ENCODE measurements around the gene PI16.
A peak's percentile ranks its signal among the peaks of the same experiment; 100 is the strongest.

PI16 gene

DNA sequence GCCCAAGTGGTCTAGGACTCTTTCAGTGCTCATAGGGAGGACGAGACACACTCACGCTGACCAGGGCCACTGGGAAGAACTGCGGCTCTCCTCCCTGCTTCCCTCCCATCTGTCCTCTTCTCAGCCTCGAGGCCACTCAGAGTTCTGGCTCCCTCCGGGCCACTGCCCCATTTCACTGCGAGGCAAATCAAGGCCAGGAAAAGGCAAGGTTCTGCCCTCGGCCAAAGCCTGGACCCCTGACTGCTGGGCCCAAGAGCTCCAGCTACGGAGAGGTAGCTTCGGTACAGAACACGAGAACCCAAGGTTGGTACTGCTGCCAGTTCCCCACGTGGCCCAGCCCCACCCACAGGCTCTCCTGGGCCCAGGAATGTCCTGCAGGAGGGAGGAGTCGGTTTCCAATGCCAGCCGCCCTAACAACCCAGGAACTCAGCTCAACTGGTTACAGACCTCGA, 14.7 kb downstream of the PI16 start:
- no peak overlapping the region for H3K4me3 ChIP-seq (ENCODE audit: low read length)
- TF ChIP-seq, protein P1, sequence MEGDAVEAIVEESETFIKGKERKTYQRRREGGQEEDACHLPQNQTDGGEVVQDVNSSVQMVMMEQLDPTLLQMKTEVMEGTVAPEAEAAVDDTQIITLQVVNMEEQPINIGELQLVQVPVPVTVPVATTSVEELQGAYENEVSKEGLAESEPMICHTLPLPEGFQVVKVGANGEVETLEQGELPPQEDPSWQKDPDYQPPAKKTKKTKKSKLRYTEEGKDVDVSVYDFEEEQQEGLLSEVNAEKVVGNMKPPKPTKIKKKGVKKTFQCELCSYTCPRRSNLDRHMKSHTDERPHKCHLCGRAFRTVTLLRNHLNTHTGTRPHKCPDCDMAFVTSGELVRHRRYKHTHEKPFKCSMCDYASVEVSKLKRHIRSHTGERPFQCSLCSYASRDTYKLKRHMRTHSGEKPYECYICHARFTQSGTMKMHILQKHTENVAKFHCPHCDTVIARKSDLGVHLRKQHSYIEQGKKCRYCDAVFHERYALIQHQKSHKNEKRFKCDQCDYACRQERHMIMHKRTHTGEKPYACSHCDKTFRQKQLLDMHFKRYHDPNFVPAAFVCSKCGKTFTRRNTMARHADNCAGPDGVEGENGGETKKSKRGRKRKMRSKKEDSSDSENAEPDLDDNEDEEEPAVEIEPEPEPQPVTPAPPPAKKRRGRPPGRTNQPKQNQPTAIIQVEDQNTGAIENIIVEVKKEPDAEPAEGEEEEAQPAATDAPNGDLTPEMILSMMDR (IDR thresholded peaks at IDR 0.05; ENCODE audit: insufficient read depth, low read depth, low read length, missing control alignments) = no peak
- peak; percentile 33 for DNase-seq (ENCODE audit: low read depth)

GRCh38 chr6:36969988-36970891, 15.7 kb downstream of the PI16 start:
- H3K4me3 ChIP-seq (ENCODE audit: low read length) = no peak overlapping the region
- no peak for DNase-seq (ENCODE audit: low read depth)
- TF ChIP-seq, protein P1 (IDR thresholded peaks at IDR 0.05; ENCODE audit: insufficient read depth, low read depth, low read length, missing control alignments) = no peak

DNA sequence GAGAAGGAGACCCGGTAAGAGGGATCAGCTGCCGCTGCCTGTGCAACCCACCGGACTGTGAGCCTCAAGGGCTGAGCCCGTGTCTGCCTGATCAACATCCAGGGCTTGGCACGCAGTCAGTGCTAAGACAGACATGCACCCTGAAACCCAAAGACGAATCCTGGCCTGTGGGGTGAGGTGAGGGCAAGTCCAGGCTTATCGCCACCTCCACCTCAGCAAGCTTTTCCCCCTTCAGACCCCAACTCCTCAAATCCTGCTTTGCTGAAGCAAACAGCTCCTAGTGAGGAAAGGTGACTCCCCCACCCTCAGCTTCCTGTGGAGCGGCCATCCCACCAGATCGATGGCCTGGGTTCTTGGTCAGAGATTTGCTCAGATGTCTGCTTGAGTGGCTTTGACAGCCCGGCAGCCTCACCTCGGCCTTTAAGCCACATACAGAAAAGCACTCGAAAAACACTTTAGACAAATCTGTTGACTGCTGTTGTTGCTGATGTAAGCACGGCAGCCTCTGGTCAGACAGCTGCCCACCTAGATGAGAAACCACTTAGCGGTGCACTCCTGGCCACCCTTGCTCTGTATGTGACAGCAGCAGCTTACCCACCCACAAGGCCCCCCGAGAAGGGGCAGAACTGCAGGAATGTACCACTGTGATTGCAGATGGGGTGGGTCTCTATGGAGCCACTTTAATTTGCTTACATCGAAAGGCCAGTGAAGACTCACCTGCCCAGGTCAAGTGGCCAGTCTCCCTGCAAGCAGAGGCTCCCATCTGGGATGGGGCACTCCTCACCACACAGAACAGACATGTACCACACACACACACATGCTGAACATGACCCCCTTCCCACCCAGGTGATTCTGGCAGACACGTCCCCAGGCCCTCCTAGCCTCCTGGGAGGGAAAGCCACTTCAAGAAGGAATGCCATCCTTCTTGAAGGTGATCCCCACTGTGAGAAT, 16.6 kb downstream of the PI16 start:
- DNase-seq (ENCODE audit: low read depth) = no peak
- TF ChIP-seq, protein P1 (IDR thresholded peaks at IDR 0.05; ENCODE audit: insufficient read depth, low read depth, low read length, missing control alignments) = no peak
- H3K4me3 ChIP-seq (ENCODE audit: low read length) = no peak overlapping the region

- no peak overlapping the region for H3K4me3 ChIP-seq (ENCODE audit: low read length)
- TF ChIP-seq, protein P1 (IDR thresholded peaks at IDR 0.05; ENCODE audit: insufficient read depth, low read depth, low read length, missing control alignments) = no peak
- DNase-seq (ENCODE audit: low read depth) = no peak
Measured at GRCh38 chr6:36971921-36972673, 17.6 kb downstream of the PI16 start.

DNA sequence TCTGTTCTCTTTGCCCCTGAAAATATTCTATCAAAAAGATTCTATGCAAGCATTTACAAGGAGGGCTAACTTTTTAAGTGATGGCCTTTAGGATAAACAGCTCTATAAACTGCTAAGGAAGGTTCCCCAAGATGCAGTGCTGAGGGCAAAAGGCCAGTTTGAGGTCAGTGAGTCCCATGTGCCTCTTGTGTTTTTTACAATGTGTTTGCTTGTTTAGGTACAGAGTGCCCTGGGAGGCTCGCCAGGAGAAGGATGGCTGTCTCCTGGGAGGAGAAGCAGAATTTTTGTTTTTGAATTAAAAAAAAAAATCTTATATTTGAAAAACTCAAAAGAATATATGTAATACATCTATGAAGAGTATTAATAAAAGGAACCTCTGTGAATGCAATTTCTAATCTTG, 18.7 kb downstream of the PI16 start:
- no peak for DNase-seq (ENCODE audit: low read depth)
- no peak overlapping the region for H3K4me3 ChIP-seq (ENCODE audit: low read length)
- TF ChIP-seq, protein P1 (IDR thresholded peaks at IDR 0.05; ENCODE audit: insufficient read depth, low read depth, low read length, missing control alignments) = no peak

DNA sequence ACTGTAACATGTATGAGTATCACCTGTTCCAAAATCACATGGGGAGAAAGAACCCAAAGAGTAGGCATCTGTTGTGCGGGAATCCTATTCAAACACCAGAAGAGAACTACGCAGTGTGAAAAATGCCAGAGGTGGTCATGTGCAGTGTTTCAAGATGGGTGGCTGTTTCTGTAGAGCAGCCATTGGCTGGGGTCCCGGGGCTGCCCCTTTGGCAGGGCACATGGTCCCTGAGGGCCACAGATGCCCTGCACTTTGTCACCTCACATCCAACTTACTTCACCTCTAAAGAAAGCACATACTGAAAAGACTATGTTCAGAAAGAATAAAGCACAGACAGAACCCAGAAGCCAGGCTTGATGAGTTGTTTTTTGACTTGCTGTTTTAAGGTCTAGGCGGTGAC, 19.1 kb downstream of the PI16 start:
- no peak overlapping the region for H3K4me3 ChIP-seq (ENCODE audit: low read length)
- no peak for DNase-seq (ENCODE audit: low read depth)
- TF ChIP-seq, protein P1 (IDR thresholded peaks at IDR 0.05; ENCODE audit: insufficient read depth, low read depth, low read length, missing control alignments) = no peak

Measured in epithelial cell of esophagus (primary cell).